ENCODE results near the gene SSTR5.

- TF ChIP-seq CTCF (IDR thresholded peaks at IDR 0.05; ENCODE audit: poor library complexity) (no peak), EZH2 (IDR thresholded peaks at IDR 0.05; ENCODE audit: borderline replicate concordance) (no peak), EZH2phosphoT487 (IDR thresholded peaks at IDR 0.05; ENCODE audit: low read depth, severe bottlenecking, unreplicated experiment) (no peak)
Observed at GRCh38 chr16:1126586-1126985, 54.0 kb downstream of the SSTR5 start.

All from hepatocyte (in vitro differentiated cells).